Raji (cell line): ENCODE measurements around the gene SPESP1.

Source experiments
- POLR2A ChIP-seq: IDR thresholded peaks from 2 replicates; pipeline ENCODE4 v1.6.1; 2011; ENCODE audit warnings: low read depth, low read length, control low read depth; ENCODE audit not compliant: insufficient read depth

Gene SPESP1

DNA sequence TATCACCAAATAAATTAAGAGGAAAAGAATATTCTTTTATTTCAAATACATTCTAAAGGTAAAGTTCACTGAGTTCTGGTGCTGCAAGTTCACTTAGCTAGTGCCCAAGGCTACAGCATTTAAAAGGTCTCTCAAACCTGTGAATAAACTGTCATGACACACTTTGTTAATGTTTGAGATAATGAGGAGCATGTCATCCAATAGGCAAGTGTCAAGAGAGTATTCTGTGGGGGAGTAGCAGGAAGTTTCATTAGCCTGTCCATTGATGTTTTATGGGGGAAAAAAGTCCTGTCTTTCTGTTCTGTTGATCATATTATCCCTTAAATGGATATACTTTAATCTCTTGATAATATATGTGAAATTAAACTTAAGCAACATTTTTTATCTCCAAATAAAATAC lies 4.0 kb downstream of the SPESP1 start:
- no peak for TF ChIP-seq POLR2A

DNA sequence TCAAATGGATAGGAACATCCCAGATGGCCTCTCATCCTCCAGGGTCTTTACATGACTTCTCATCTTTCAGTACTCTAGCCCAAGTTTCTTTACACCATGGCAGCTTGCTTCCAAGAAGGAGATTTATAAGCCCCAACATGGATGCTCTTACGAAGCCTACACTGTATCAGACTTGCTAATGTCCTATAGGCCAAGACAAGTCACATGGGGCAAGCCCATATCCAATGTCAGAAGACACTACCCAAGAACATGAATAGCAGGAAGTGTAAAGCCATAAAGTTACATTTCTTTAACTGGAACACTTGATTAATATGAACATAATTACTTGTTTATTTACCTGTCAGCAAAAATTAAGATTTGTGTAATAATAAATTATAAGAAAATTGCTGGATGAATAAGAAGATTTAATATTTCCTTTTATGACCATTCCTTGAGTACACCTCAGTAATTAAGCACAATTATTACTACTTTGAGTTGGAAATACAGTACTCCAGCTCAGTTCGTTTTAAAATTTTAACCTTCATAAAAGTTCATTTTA lies 5.1 kb downstream of the SPESP1 start:
- no peak for TF ChIP-seq POLR2A

DNA sequence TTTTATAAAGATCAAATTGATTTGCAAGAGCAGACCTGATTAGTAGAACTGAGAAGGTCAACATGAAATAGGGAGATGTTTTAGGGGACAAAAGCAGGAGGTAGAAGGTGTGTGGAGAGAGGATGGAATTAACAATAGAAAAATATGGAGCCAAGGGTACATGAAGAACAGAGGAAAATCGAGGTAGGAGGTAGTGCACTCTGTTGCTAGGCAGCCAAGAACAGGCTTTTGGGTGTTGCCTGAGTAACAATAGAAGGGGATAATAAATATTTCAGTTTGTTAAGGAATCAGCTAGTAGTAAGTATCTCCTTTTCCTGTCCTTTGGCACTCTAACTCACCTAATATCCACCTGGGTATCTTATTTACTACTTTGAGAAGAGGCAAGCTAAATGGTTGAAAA lies 9.2 kb downstream of the SPESP1 start:
- TF ChIP-seq POLR2A, result no peak

DNA sequence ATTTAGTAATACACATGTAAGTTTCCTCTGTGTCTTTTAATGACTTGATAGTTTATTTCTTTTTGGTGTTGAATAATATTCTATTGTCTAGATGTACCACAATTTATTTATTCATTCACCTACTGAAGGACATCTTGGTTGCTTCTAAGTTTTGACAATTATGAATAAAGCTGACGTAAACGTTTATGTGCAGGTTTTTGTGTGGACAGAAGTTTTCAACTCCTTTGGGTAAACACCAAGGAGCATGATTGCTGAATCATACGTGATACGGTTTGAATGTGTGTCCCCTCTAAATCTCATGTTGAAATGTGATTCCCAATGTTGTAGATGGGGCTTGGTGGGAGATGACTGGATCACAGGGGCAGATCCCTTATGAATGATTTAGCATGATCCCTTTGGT lies 21.5 kb downstream of the SPESP1 start:
- no peak for TF ChIP-seq POLR2A

DNA sequence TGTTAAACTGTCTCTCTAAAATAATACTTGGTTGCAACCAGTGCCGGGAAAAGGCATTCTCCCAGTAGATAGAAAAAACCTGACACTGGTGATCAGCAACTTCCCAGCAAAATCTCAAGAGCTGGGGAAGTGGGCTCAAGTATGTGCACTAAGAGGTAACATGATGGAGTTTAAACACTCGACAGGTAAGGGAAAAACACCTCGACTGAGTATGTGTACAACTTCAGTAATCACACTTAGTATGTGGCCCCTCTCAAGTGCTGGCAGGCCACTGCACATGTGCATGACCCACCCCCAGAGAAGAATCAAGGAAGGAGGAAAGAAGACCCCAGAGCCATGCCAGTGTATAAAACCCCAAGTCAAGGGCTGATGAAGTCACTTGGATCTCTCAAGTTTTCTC lies 27.4 kb downstream of the SPESP1 start:
- no peak for TF ChIP-seq POLR2A

DNA sequence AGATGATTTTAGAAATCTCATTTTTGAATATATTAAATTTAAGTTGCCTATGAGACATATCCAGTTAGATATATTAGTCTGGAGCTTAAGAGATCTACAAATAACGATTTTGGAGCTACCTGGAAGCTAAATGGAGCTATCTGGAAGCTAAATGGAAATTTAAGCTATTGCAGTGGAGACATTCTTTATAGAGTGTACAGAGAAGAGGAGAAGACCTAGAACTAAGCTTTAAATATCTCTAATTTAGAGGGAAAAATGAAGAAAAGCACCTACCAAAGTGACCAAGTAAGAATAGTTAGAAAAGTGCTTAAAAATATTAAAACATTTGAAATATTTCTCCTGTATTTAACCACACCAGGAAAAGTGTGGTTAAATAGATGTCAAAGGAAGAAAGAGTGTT lies 28.3 kb downstream of the SPESP1 start:
- no peak for TF ChIP-seq POLR2A

DNA sequence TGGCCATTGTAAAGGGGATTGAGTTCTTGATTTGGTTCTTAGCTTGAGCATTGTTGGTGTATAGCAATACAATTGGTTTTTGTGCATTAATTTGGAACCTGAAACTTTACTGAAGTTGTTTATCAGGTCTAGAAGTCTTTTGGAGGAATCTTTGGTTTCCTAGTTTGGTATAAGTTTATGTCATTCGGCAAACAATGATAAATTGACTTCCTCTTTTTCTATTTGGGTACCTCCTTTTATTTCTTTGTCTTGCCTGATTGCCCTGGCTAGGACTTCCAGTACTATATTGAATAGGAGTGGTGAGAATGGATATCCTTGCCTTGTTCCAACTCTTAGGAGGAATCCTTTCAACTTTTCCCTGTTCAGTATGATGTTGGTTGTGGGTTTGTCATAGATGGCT lies 32.1 kb downstream of the SPESP1 start:
- no peak for TF ChIP-seq POLR2A

DNA sequence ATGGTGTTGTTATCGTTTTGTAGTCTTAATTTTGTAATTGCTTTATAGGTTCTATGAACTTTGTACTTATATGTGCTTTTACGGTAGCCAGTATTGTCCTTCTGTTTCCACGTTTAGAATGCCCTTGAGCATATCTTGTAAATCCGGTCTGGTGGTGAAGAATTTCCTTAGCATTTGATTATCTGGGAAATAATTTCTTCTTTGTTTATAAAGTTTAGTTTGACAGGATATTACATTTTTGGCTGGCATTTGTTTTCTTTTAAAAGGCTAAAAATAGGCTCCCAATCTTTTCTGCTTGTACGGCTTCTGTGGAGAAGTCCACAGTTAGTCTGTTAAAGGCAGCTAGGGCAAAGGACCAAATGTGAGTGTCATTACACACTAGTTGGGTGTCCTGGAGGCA lies 36.7 kb downstream of the SPESP1 start:
- no peak for TF ChIP-seq POLR2A

DNA sequence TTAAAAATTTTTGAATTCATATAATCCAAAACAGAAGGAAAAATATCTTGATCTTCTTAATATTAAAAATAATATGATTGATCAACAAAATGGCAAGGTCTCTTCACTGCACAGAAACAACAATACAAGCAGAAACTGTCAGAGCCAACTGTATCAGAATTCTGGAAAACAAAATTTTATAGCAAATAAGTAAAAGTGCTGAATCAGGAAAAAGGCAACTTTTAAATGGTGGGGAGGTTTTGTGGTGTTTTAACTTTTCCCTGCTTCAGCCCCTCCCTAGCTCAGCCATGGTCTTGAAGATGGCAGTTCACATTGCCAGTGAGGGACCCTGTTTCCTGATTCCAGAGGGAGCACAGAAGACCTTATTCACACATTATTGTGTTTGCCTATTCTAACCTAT lies 37.6 kb downstream of the SPESP1 start:
- TF ChIP-seq POLR2A, result no peak

DNA sequence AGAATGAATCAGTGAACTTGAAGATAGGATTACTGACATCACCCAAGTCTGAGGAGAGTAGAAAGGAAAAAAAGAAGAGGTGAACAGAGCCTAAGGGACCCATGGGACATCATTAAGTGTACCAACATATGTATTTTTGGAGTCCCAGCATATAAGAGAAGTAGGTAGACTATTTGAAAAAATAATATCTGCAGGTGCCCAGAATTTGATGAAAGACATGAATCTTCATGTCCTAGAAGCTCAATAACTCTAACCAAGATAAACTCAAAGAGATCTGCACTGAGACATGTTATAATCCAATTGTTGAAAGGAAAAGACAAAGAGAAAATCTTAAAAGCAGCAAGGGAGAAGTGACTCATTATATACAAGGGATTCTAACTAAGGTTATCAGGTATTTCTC lies 39.0 kb downstream of the SPESP1 start:
- no peak for TF ChIP-seq POLR2A

DNA sequence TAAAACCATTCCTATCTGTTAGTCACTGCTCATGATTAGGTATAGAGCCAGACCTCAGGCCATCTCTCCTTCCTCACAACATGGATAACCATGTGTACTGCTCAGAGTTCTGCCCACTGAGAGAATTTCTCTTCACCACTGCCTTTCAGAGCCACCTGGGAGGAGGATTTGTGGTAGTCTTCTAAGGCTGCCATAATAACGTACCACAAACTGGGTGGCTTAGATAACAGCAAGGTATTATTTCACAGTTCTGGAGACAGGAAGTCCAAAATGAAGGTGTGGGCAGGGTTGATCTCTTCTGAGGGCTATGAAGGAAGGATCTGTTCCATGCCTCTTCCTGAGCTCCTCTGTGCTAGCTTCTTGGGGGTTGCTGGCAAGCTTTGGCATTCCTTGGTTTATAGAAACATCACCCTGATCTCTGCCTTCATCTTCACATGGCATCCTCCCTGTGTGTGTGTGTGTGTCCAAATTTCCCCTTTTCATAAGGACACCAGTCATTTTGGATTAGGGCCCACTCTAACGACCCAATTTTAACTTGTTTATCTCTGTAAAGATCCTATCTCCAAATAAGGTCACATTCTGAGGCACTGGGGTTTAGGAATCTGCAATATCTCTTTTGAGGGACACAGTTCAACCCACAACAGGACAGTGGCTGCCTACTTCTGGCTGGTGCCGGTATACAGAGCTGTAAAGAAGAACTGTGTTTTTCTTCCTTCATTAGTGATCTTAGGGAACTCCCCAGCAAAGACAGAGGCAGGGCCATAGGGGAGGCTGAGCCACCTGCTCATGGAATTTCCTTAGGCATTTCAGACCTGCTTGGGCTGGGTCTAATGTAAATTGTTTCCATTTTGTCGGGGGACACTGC lies 42.1 kb downstream of the SPESP1 start:
- TF ChIP-seq POLR2A, result no peak

DNA sequence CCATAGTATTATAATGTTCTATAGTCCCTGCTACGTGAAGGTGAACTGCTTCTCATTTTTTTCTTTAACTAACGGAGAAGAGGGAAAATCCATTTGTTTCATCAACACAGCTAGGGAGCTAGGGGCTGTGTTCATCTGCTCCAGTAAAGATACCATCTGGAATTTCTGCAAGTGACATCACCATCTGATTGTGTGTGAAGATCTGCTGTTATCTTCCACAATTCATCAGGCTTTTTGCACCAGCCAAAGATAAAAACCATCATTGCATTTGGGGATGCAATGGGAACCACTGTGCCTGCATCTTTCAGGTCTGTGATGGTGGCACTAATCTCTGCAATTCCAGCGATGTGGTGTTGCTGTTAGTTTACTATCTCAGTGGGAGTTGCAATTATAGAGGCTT lies 48.7 kb downstream of the SPESP1 start:
- no peak for TF ChIP-seq POLR2A

DNA sequence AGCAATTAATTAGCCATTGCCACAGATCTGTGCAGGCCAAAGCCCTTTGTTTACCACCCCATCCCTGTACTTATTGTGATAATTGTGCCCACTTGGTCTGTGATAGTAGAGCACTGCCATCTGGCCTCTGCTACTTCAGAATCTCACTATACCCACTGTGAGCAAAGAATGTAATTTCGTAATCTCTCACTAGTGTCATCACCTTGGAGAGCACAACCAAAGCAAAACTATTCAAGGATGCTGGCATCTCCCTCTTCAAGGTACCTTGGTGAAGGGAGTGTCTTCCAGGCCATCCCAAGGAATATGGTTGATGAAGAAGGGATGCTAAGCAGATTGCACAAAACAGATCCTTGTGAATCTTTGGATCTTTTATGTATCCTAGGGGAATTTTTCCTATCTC lies 49.5 kb downstream of the SPESP1 start:
- TF ChIP-seq POLR2A, result no peak

DNA sequence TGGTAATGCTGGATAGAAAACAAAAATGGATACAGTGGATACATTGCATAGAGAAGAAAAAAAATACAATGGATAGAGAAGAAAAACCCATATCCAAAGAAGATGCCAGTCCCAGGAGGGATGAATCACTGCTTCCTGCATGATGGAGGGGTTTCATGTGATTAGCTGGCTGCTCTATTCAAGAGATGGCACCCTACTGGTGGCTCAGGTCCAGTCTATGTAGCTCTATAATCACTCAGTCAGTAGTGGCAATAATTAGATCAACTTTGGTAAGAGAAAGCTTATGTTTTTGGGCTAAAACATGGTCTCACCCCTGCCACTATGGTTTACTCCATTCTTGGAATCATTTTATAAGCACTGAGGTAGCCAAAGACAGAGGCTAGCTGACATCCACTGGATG lies 50.5 kb downstream of the SPESP1 start:
- no peak for TF ChIP-seq POLR2A

DNA sequence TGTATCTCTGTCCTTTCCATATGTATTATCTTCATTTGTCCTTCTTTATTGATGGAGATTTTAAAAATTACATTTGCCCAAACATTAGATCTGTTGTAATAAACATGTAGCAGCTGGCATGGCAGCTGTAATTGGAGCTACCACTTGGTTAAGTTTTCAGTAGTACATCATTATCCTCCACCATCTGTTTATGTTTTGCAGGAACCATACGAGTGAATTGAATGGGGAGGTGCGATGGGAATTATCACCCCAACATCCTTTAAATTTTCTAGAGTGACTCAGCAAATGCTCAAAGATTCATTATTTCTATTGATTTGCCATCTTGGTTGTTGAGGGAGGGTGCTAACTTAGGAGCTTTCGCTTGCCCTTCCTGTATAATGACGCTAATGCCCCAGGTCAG lies 51.6 kb downstream of the SPESP1 start:
- no peak for TF ChIP-seq POLR2A

DNA sequence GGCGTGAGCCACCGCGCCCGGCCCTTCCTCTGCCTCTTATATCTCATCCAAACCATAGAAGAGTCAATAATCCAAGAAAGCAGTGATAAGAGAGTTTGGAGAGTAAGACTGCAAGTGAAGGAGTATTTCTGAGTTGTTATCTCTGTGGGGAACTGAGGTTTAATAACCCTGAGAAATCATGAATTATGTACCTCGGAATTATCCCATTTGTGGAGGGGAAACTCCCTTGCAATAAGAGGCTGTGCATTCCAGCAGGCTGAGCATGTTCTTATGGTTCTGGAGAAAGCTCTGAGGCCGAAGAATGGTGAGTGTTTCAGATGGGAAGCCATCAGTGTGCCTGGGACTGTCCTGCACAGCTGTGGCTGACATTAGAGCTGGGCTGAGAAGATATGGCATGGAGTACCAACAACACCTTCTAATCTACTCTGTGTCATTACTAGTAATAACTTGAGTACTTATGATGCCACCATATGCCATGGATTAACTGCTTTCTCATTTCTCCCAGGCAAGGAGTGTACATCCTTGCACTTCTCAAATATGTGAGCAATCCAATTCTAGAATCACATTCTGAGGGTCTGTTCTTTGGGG lies 52.7 kb downstream of the SPESP1 start:
- TF ChIP-seq POLR2A, result no peak
